Erythroblast (primary cell): ENCODE measurements around the gene PLSCR4.
"Not testable (repeated sequence)": the region's sequence is repeated elsewhere in the genome, so short reads cannot be mapped to it uniquely, and the experiment has no call there.

Experiments
- DNase-seq, 2 experiments: peaks; one replicate each; lab custom pipeline; 2025; lab: John Stamatoyannopoulos, UW
- GATA1 ChIP-seq: IDR thresholded peaks from 2 replicates; pipeline ENCODE4 v1.6.1; 2011; ENCODE audit warnings: low read depth, mild to moderate bottlenecking, control low read depth, low read length, moderate library complexity
- POLR2A ChIP-seq: IDR thresholded peaks from 2 replicates; pipeline ENCODE4 v1.6.1; 2011; ENCODE audit warnings: mild to moderate bottlenecking, low read length

PLSCR4 gene

GRCh38 chr3:146250449-146251382 lies at the start of gene PLSCR4:
Gene PLSCR4, minus strand, starts transcription at chr3:146251105. Its CDS starts 29,034 bp downstream, at chr3:146222071.
- peak; percentile 88 to 91 for DNase-seq
- TF ChIP-seq GATA1 (no peak), POLR2A (peak; percentile 54)

GRCh38 chr3:146293401-146293800 lies 42.5 kb upstream of the PLSCR4 start:
- DNase-seq = not testable (repeated sequence)

- TF ChIP-seq GATA1 (no peak), POLR2A (no peak)
- no peak for DNase-seq
These were observed 33.0 kb upstream of the PLSCR4 start for GRCh38 chr3:146283781-146284445.

GRCh38 chr3:146280864-146281263 lies 30.0 kb upstream of the PLSCR4 start:
- DNase-seq = no peak
- TF ChIP-seq POLR2A (no peak), GATA1 (no peak)

GRCh38 chr3:146279951-146280350 lies 29.0 kb upstream of the PLSCR4 start:
- TF ChIP-seq POLR2A (no peak), GATA1 (no peak)
- no peak for DNase-seq

GRCh38 chr3:146279013-146279412 lies 28.1 kb upstream of the PLSCR4 start:
- no peak for DNase-seq

GRCh38 chr3:146277953-146278631 lies 27.2 kb upstream of the PLSCR4 start:
- DNase-seq = no peak
- no peak for TF ChIP-seq GATA1
- TF ChIP-seq POLR2A = no peak

More at GRCh38 chr3:146279013-146279412, 28.1 kb upstream of the PLSCR4 start:
- no peak for TF ChIP-seq POLR2A
- TF ChIP-seq GATA1 = no peak

DNA sequence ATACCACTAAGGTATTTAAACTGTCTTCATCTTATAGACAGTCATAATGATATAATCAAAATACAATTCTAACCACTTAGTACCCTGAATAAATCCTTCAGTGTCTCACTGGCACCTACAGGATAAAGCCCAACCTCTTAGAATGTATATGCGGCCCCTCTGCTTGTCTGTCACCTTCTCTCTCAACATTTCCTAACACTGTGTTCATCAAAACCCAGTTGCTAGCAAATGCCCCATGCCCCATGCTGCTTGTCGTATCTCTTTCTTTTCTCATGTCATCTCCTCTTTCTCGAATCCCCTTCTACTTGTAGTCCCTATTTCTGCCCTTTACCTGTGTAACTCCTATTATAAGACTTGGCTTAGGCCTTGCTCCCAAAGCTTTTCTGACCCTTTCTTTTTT lies 24.6 kb upstream of the PLSCR4 start:
- DNase-seq = no peak
- no peak for TF ChIP-seq POLR2A
- no peak for TF ChIP-seq GATA1

- TF ChIP-seq GATA1 (no peak), POLR2A (no peak)
- DNase-seq = no peak
These were observed 23.9 kb upstream of the PLSCR4 start for GRCh38 chr3:146274833-146275232.

DNA sequence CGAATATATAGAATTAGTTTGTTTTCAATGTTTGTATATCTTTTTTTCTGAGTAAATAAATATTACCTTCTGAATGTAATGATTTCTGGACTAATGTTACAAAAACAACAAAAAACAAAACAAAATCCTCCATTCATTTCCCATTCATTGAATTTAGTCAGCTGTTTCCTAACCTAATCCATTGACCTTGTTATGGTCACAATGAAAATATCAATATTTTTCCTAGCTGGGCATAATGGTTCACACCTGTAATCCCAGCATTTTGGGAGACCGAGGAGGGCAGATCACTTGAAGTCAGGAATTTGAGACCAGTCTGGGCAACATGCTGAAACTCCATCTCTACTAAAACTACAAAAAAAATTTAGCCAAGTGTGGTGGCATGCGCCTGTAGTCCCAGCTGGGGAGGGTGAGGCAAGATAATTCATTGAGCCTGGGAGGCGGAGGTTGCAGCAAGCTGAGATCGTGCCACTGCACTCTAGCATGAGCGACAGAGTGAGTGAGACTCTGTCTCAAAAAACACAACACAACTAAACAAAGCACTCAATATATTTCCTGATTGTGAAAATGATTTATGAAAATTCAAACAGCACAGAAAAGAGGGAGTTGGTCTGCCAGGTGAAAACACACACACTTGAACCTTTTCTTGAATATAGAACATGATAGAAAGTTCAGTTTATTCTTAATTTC lies 23.0 kb upstream of the PLSCR4 start:
- no peak for TF ChIP-seq GATA1
- no peak for TF ChIP-seq POLR2A
- no peak for DNase-seq

GRCh38 chr3:146271180-146271579 lies 20.3 kb upstream of the PLSCR4 start:
- DNase-seq = no peak
- TF ChIP-seq GATA1 = no peak
- TF ChIP-seq POLR2A = no peak

- no peak for DNase-seq
- no peak for TF ChIP-seq GATA1
- TF ChIP-seq POLR2A = no peak
These were observed 18.4 kb upstream of the PLSCR4 start for GRCh38 chr3:146269271-146269670.

- TF ChIP-seq POLR2A (no peak), GATA1 (no peak)
- no peak for DNase-seq
These were observed 17.8 kb upstream of the PLSCR4 start for GRCh38 chr3:146268535-146269219.
